Measurements from ENCODE around the gene C11orf24.

C11orf24 gene

GRCh38 chr11:68274306-68274705, 2.5 kb upstream of the C11orf24 start:
- DNase-seq (ENCODE audit: low spot score), result no peak
- TF ChIP-seq, protein P1, sequence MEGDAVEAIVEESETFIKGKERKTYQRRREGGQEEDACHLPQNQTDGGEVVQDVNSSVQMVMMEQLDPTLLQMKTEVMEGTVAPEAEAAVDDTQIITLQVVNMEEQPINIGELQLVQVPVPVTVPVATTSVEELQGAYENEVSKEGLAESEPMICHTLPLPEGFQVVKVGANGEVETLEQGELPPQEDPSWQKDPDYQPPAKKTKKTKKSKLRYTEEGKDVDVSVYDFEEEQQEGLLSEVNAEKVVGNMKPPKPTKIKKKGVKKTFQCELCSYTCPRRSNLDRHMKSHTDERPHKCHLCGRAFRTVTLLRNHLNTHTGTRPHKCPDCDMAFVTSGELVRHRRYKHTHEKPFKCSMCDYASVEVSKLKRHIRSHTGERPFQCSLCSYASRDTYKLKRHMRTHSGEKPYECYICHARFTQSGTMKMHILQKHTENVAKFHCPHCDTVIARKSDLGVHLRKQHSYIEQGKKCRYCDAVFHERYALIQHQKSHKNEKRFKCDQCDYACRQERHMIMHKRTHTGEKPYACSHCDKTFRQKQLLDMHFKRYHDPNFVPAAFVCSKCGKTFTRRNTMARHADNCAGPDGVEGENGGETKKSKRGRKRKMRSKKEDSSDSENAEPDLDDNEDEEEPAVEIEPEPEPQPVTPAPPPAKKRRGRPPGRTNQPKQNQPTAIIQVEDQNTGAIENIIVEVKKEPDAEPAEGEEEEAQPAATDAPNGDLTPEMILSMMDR (IDR thresholded peaks at IDR 0.05; ENCODE audit: extremely low read depth, missing control alignments), result no peak

DNA sequence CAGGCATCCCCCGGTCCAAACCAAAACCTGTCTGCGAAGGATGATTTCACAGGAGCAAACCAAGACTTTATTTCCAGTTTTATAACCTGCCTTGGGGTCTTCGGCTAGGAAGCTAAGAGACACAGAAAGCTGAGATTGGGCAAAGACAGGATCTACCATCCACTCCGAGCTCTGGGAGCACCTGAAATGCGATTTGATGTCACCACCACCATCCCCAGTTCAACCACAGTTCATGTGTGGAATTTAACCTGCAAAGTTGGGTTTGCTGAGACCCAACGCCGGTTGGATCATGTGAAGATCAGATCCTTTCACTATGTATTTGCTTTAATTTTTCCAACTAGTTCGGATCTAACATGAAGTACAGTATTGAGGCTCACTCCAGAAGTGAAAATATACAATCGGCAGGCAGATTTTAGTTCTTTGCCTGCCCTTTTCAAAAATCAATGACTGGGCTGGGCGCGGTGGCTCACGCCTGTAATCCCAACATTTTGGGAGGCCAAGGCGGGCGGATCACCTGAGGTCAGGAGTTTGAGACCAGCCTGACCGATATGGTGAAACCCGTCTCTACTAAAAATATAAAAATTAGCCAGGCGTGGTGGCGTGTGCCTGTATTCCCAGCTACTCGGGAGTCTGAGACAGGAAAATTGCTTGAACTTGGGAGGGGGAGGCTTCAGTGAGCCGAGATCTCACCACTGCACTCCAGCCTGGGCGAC, 1.4 kb upstream of the C11orf24 start:
- DNase-seq (ENCODE audit: low spot score), result no peak
- TF ChIP-seq, protein P1 (IDR thresholded peaks at IDR 0.05; ENCODE audit: extremely low read depth, missing control alignments), result no peak

- peak; percentile 80 for DNase-seq (ENCODE audit: low spot score)
- TF ChIP-seq, protein P1 (IDR thresholded peaks at IDR 0.05; ENCODE audit: extremely low read depth, missing control alignments), result peak; percentile 15
Observed at GRCh38 chr11:68271023-68271780, 571 bp downstream of the C11orf24 start.

DNA sequence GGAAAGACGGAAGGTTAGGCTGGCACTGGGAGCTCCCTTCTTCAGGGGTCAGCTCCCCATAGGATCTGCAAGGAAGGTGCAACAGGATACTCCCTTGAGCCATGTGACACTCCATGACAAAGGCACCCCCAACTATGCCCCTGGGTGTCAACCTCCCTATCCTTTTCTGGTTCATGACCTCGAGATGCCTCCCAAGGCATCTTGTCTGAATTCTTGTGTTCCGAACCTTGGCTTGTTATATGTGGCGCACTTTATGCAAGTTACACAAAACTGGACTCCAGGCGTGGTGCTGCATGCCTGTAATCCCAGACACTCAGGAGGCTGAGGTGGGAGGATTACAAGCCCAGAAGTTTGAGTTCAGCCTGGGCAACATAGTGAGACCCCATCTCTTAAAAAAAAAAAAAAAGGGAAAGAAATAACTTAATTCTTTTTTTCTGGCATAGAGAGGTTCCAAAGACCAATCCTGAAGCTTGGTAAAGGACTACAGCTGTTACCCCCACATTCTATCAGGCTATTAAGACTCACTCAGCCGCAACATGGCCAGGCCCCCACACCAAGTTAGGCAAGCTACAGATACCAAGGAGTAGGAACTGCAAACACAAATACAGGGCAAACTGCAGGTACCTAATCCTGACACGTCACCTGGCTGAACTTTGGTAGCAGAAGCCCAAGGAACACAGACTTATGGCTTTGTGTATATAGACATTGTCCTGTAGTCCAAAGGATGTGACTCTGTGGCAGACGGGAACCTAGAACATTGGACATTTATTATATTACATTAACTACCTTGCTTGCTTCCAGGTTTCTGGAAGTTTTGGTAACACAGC, 1.4 kb downstream of the C11orf24 start:
- no peak for DNase-seq (ENCODE audit: low spot score)
- TF ChIP-seq, protein P1 (IDR thresholded peaks at IDR 0.05; ENCODE audit: extremely low read depth, missing control alignments), result no peak

- no peak for DNase-seq (ENCODE audit: low spot score)
- TF ChIP-seq, protein P1 (IDR thresholded peaks at IDR 0.05; ENCODE audit: extremely low read depth, missing control alignments), result no peak
Observed at GRCh38 chr11:68269414-68270081, 2.2 kb downstream of the C11orf24 start.

DNA sequence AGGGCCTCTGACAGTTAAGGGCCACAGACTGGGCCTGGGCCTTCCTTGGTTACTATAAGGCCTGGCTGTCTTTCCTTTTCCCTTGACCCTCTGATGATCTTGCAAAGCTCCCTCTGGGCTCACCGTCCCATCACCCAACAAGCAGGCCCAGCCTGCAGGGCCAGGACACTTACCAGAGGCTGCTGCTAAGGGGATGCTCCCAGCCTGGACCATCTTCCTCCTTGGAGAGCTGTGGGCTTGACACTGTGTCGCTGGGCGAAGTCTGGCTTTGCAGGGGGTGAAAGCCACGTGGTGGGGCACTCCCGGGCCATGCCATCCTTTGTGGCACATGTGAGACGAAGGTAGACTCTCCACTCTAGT, 3.9 kb downstream of the C11orf24 start:
- DNase-seq (ENCODE audit: low spot score), result no peak
- TF ChIP-seq, protein P1 (IDR thresholded peaks at IDR 0.05; ENCODE audit: extremely low read depth, missing control alignments), result no peak

Measured in GM20000 (cell line).